ENCODE measurements around the gene ZBED2.

GRCh38 chr3:111616417-111617105 lies 21.4 kb upstream of the ZBED2 start:
- no peak for TF ChIP-seq POLR2A (IDR thresholded peaks at IDR 0.05)
- TF ChIP-seq, protein P1, sequence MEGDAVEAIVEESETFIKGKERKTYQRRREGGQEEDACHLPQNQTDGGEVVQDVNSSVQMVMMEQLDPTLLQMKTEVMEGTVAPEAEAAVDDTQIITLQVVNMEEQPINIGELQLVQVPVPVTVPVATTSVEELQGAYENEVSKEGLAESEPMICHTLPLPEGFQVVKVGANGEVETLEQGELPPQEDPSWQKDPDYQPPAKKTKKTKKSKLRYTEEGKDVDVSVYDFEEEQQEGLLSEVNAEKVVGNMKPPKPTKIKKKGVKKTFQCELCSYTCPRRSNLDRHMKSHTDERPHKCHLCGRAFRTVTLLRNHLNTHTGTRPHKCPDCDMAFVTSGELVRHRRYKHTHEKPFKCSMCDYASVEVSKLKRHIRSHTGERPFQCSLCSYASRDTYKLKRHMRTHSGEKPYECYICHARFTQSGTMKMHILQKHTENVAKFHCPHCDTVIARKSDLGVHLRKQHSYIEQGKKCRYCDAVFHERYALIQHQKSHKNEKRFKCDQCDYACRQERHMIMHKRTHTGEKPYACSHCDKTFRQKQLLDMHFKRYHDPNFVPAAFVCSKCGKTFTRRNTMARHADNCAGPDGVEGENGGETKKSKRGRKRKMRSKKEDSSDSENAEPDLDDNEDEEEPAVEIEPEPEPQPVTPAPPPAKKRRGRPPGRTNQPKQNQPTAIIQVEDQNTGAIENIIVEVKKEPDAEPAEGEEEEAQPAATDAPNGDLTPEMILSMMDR (IDR thresholded peaks at IDR 0.05), result peak in 3 of 6 experiments; percentile 23 to 28 (median 24)
